OCI-LY7 (cell line): ENCODE measurements around the gene SIAE.

Experiments used
- CTCF ChIP-seq: fragments of 200-600 bp; sonication (generic); conservative IDR thresholded peaks from 2 replicates; pipeline ENCODE4 v1.5.1; 2014; ENCODE audit warnings: mild to moderate bottlenecking, antibody characterized with exemption, low read length, moderate library complexity, mixed read lengths
- EZH2phosphoT487 ChIP-seq: fragments of 200-600 bp; sonication (generic); IDR thresholded peaks from 2 replicates; pipeline ENCODE4 v1.6.1; 2018; ENCODE audit warnings: low read depth, borderline replicate concordance, mild to moderate bottlenecking, mixed run types, antibody characterized with exemption, low read length, moderate library complexity, mixed read lengths

- no peak for TF ChIP-seq CTCF
- TF ChIP-seq EZH2phosphoT487: no peak
Measured at GRCh38 chr11:124676386-124676785, 2.8 kb upstream of the SIAE start.
